Ovary (tissue), 9 donors: ENCODE results near the gene CEP112. TPM values are rescaled to one million over a fixed set of nuclear protein-coding genes. Genes with fewer than 3 reads are reported as not detected.

Source experiments
- DNase-seq, 5 donors: peaks; one replicate each; pipeline ENCODE4 v3.0.0-alpha.2; 2019 to 2020
- H3K27ac ChIP-seq, 2 donors: fragments of 200-600 bp; one replicate each; pipeline versions ENCODE4 v1.5.1 to v1.8.0; 2019 to 2022
- H3K27me3 ChIP-seq: fragments of 200-600 bp; one replicate; pipeline ENCODE4 v1.8.0; 2022
- H3K36me3 ChIP-seq: fragments of 200-600 bp; sonication (generic); one replicate; pipeline ENCODE4 v1.5.1; 2019
- H3K4me1 ChIP-seq: one replicate; pipeline ENCODE4 v1.8.1; 2013; ENCODE audit warnings: mild to moderate bottlenecking, moderate library complexity; ENCODE audit not compliant: insufficient read depth
- H3K4me3 ChIP-seq: fragments of 200-600 bp; sonication (generic); one replicate; pipeline ENCODE4 v1.5.1; 2017
- H3K9me3 ChIP-seq, 2 donors: fragments of 200-600 bp in 1 of 2; sonication (generic) in 1 of 2; one replicate each; pipeline versions ENCODE4 v1.5.1 to v1.8.1; 2013 to 2019; ENCODE audit warnings: mild to moderate bottlenecking in 1 of 2, moderate library complexity in 1 of 2
- CTCF ChIP-seq, 3 donors: fragments of 450-650 bp in 2 of 3; fragments of 200-600 bp in 1 of 3; IDR thresholded peaks; one replicate each; pipeline versions ENCODE4 v1.5.1 to v1.8.0; 2016 to 2022; ENCODE audit warnings: antibody characterized with exemption in 3 of 3, mild to moderate bottlenecking in 1 of 3
- EP300 ChIP-seq: sonication (generic); formaldehyde crosslinking; IDR thresholded peaks from one replicate; pipeline ENCODE4 v1.6.1; 2017; ENCODE audit warnings: antibody characterized with exemption
- POLR2A ChIP-seq: fragments of 450-650 bp; IDR thresholded peaks from one replicate; pipeline ENCODE4 v1.6.1; 2017; ENCODE audit warnings: antibody characterized with exemption, mild to moderate bottlenecking, moderate library complexity
- WGBS, 3 donors: extraction: QIAGEN DNeasy Blood & Tissue Kit in 1 of 3; methylation state at CpG; one replicate each; pipeline versions ENCODE4 v1.1.5 to v1.1.7; 2013 to 2017; 5-methylcytosine and 5-hydroxymethylcytosine counted together
- intact Hi-C, 4 donors: fragments of 100-400 bp; cut with DNase I; formaldehyde crosslinking; loops; one replicate each; pipeline versions ENCODE4 v1.11.0 to v1.15.1; 2022 to 2023
- polyA plus RNA-seq, 2 donors: library from polyadenylated mRNA; stranded (reverse); fragments of 200-250 nt in 1 of 2; fragments of 350-450 nt in 1 of 2; fragmentation: Illumina TruSeq in 1 of 2; extraction: RNeasy Lipid Tissue Mini Kit (QIAGEN cat#74804) in 1 of 2; gene quantifications; one replicate each; pipeline ENCODE4 v1.2.3, GENCODE V29; 2013 to 2014
- total RNA-seq, 7 donors: library from RNA; depleted of rRNA in 2 of 7; stranded (reverse); fragments of >200 nt in 2 of 7; fragmentation: NEBNext Ultra II Directional in 3 of 7; extraction: Animal tissue kit (Norgen Biotek cat#: 25700) in 3 of 7; gene quantifications; one replicate each; pipeline versions ENCODE4 v1.1.0 to v1.2.4, GENCODE V29; 2016 to 2023
- donor health status: DM: no; HTN: no; CAD: no; lungs with moderate emphysema.
- donor health status: DM: no; HTN: no; CAD: no.
- donor health status: Bipolar disorder and iron deficiency.
- donor health status: DM: yes; HTN: yes; CAD: no.
- donor health status: DM: no; HTN: no; CAD: no.
- donor health status: DM: yes; HTN: yes; CAD: no.

CEP112 gene
- total and polyA plus RNA-seq, 9 donors = 9.3 to 25.5 (median 16.9) TPM

DNA sequence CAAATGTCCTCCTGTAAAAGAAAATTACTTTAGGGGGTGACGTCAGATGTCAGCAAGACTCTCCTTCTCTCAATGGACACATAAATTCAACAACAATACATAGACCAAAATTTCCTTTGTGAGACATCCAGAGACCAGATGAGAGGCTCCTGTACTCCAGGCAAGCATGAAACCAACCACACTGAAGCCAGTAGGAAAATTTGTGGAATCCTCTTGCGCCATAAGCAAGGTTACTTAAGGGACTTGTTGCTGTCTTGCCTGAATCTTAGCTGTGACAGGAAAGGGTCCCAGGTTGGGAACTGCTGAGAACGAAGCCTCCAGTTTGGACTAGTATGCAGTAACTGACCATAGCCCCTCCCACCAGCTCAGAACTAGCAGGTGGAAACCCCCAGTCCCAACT lies 56.0 kb downstream of the CEP112 start:
- Histone ChIP-seq H3K9me3 (no peaks in the 10 kb centered on the region), H3K36me3 (no peaks in the 10 kb centered on the region), H3K4me3 (no peak overlapping the region), H3K27me3 (no peaks in the 10 kb centered on the region), H3K4me1 (no peaks in the 10 kb centered on the region), H3K27ac (no peak overlapping the region)
- 89 to 98% (median 96%) methylated on average over 3 of the region's 3 CpGs for WGBS, 3 donors
- no peak for DNase-seq
- intact Hi-C loops = no loop called here
- TF ChIP-seq CTCF (IDR thresholded peaks at IDR 0.05) (no peak), POLR2A (no peak), EP300 (no peak)

DNA sequence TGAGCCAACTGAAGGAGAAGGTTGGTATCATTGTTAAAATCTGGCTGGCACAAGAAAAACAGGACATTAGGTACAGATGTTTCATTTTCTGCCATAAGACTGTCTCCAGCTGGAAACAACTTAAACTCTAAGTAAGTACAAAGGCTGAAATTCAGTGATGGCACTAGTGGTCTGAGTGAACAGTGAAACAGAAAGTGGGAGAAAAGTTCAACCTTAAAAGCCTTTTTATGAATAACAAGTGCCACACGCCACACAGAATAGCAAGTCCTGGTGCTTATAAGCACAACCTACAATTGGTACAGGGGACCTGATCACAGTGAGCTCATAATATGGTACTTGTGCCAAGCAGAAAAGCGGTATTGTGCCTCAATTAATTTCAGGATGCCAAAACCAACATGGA lies 56.7 kb downstream of the CEP112 start:
- no peaks in the 10 kb centered on the region for H3K4me1 ChIP-seq
- 82 to 90% (median 89%) methylated on average over 2 of the region's 2 CpGs for WGBS, 3 donors
- no peaks in the 10 kb centered on the region for H3K27me3 ChIP-seq
- H3K9me3 ChIP-seq = no peaks in the 10 kb centered on the region
- H3K4me3 ChIP-seq = no peak overlapping the region
- no peak for TF ChIP-seq CTCF (IDR thresholded peaks at IDR 0.05)
- no peak overlapping the region for H3K27ac ChIP-seq
- no peaks in the 10 kb centered on the region for H3K36me3 ChIP-seq
- no peak for DNase-seq
- intact Hi-C loops = no loop called here

DNA sequence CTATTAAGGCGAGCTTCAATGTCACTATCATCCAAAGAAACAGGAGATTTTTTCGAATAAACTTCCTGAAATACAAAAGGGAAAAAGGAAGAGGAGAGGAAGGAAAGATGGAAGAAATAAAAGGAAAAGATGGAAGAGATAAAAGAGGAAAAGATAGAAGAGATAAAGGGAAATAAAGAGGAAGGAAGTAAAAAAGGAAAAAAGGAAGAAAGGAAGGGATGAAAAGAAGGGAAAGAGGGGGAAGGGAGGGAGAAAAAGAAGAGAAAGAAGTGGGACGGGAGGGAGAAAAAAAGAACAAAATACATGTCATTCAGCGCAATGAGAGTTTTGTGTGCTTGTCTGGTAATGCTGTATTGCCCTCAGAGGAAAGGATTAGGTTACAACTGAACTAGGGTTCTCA lies 62.2 kb downstream of the CEP112 start:
- Histone ChIP-seq H3K27me3 (no peaks in the 10 kb centered on the region), H3K9me3 (no peaks in the 10 kb centered on the region), H3K4me3 (no peak overlapping the region), H3K36me3 (no peaks in the 10 kb centered on the region), H3K4me1 (no peaks in the 10 kb centered on the region), H3K27ac (no peak overlapping the region)
- intact Hi-C loops = no loop called here
- WGBS, 3 donors = 95 to 97% (median 97%) methylated on average over 4 of the region's 4 CpGs
- TF ChIP-seq CTCF (IDR thresholded peaks at IDR 0.05) (no peak), EP300 (no peak), POLR2A (no peak)
- no peak for DNase-seq

DNA sequence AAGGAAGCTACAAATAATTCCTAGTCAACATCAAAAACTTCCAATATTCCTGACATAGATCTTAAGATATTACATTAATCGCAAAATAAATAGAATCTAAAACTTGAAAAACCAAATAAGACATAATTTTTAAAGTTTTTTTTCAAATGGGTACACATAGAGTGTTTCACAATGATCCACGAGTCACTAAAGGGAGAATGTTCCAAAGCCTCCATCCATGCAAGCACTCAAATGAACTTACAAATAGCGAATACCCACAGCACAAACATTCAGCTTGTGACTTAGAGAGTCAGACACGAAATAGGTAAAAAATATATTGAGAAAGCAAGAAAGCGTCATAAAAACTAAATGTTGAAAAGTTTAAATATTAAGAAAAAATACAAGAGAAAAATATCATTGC lies 65.7 kb downstream of the CEP112 start:
- Histone ChIP-seq H3K4me1 (no peaks in the 10 kb centered on the region), H3K36me3 (no peaks in the 10 kb centered on the region), H3K9me3 (no peaks in the 10 kb centered on the region), H3K4me3 (no peak overlapping the region), H3K27me3 (no peaks in the 10 kb centered on the region), H3K27ac (no peak overlapping the region)
- WGBS, 3 donors = 96 to 97% (median 97%) methylated on average over 5 of the region's 5 CpGs
- TF ChIP-seq POLR2A (no peak), EP300 (no peak), CTCF (IDR thresholded peaks at IDR 0.05) (no peak)
- no peak for DNase-seq
- intact Hi-C loops = no loop called here

DNA sequence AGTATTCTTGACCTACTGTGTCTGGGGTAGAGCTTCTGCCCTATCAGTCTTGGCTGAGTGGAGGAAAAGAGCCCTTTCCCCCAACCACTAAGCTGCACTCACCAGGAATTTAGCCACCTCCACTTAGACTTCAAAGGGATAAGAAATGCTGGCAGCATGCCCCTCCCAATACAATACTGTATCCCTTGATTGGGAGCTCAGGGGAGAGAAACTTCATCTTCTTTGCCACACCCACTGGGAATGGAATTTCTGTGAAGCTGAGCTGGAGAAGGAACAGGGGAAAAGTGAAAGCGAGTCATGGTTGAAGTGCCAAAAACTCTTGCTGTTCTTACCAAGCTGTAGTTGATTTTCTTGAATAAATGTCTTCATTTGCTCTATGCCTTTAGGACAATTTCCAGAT lies 68.8 kb downstream of the CEP112 start:
- DNase-seq = no peak
- TF ChIP-seq EP300 (no peak), POLR2A (no peak), CTCF (IDR thresholded peaks at IDR 0.05) (no peak)
- H3K9me3 ChIP-seq = peaks cover 0 to 3% of the 10 kb centered on the region in 2 donors
- H3K27ac ChIP-seq = no peak overlapping the region
- H3K36me3 ChIP-seq = no peaks in the 10 kb centered on the region
- no peak overlapping the region for H3K4me3 ChIP-seq
- intact Hi-C loops = no loop called here
- no peaks in the 10 kb centered on the region for H3K27me3 ChIP-seq
- 84 to 98% (median 91%) methylated on average over 1 of the region's 1 CpG for WGBS, 3 donors
- no peaks in the 10 kb centered on the region for H3K4me1 ChIP-seq
